Measurements from ENCODE around the gene REXO4.

REXO4 gene

DNA sequence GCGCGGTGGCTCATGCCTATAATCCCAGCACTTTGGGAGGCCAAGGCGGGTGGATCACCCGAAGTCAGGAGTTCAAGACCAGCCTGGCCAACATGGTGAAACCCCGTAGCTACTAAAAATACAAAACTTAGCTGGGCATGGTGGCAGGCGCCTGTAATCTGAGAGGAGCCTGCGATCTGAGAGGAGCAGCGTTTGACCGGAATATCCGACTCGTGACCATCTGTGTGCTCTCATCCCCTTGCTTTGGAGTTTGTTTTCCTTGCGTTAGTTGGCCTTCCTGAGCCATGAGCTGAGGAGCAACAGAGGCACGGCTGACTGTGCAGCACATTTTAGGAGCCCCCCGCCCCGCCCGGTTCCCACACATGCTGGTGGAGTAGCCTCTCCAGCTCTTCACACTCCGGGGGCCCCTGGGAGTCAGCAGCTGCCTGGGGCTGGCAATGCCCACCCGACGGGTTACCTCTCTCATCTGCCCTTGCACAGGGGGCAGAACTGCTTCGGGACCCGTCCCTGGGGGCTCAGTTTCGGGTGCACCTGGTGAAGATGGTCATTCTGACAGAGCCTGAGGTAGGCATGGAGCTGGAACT, 7.3 kb upstream of the REXO4 start:
- ChIA-PET CTCF (interaction anchor here (1.0 kb wide), 1 partner anchor 34 kb away, joined by 3 read pairs; no protein-coding TSS in a partner anchor), POLR2A (no interaction called here)
- TF ChIP-seq, protein P1, sequence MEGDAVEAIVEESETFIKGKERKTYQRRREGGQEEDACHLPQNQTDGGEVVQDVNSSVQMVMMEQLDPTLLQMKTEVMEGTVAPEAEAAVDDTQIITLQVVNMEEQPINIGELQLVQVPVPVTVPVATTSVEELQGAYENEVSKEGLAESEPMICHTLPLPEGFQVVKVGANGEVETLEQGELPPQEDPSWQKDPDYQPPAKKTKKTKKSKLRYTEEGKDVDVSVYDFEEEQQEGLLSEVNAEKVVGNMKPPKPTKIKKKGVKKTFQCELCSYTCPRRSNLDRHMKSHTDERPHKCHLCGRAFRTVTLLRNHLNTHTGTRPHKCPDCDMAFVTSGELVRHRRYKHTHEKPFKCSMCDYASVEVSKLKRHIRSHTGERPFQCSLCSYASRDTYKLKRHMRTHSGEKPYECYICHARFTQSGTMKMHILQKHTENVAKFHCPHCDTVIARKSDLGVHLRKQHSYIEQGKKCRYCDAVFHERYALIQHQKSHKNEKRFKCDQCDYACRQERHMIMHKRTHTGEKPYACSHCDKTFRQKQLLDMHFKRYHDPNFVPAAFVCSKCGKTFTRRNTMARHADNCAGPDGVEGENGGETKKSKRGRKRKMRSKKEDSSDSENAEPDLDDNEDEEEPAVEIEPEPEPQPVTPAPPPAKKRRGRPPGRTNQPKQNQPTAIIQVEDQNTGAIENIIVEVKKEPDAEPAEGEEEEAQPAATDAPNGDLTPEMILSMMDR (IDR thresholded peaks at IDR 0.05; ENCODE audit: control extremely low read depth, extremely low read depth, low read depth, missing control alignments) = no peak
- no peak for DNase-seq (ENCODE audit: extremely low spot score)

DNA sequence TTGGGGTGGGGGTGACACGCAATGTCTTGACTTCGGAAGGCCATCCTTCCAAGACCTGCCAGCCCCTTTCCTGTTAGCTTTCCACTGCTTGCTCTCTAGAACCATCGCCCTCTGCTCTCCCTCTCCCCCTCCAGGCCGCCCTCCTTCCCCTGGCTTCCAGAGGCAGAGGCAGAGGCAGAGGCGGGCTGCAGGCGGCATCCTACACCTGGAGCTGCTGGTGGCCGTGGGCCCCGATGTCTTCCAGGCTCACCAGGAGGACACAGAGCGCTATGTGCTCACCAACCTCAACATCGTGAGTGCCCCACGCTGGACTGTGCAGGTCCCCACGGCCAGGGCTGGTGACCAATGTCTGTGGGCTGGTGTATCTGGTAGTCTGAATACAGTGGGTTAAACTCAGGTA, 6.4 kb upstream of the REXO4 start:
- ChIA-PET POLR2A (no interaction called here), CTCF (no interaction called here)
- TF ChIP-seq, protein P1 (IDR thresholded peaks at IDR 0.05; ENCODE audit: control extremely low read depth, extremely low read depth, low read depth, missing control alignments) = no peak
- no peak for DNase-seq (ENCODE audit: extremely low spot score)

DNA sequence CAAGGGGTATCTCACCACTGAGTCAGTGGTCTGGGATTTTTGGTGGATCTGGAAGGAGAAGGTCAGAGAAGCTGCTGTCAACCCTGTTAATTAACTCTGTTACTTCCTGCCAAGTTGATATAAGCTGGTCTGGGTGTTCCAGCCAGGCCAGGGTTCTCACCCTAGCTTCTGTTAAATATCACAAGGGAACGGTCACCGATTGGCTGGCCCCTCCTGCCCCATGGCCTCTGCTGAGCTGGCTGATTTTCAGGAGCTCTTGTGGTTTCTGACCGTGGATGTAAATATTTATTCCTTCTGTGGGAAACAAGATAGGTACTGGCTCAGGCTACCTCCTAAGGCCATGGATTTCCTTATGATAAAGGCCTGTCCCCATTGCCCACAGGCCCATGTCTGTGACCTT, 5.4 kb upstream of the REXO4 start:
- DNase-seq (ENCODE audit: extremely low spot score) = no peak
- POLR2A ChIA-PET = no interaction called here
- TF ChIP-seq, protein P1 (IDR thresholded peaks at IDR 0.05; ENCODE audit: control extremely low read depth, extremely low read depth, low read depth, missing control alignments) = no peak
- CTCF ChIA-PET = interaction anchor here (0.8 to 1.5 kb wide), 3 partner anchors 11 to 401 kb away, joined by 3 to 4 read pairs (median 3); no protein-coding TSS in a partner anchor

DNA sequence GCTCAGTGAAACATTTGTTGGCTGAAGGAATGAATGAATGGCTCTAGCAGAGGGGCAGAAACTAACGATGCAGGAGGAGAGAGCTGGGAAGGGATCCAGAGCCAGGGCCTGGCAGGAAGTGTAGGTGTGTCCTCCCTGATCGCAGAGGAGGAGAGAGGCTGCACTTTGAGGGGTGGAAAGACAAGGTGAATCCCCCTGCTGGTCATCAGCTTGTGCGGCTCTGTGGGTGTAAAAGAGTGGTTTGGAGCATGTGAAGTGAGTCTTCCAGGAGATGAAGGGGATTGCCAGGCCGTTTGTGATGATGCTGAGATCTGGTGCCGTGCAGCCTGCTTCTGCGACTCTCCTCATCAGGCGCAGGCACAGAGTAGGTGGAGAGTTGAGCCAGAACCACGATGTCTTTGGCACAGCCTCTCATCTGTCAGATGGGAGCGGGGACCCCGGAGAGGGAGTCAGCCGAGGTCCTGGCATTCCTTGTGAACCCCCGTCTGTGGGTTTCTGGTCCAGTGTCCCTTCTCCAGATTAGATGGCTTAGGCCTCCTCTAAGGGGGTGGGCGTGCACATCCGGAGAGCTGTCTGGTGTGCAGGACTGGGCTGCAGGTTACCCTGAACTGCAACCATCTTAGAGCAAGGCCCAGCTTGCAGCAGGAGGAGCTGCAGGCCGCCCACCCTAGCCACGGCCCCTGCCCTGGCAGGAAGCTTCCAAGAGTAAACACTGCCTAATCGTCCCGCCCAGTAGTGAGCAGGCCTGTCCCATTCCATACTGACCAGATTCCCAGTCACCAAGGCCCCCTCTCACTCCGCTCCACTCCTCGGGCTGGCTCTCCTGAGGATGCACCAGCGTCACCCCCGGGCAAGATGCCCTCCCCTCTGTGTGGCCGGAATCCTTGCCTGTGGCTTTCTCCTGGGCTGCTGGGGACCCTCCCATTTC, 4.1 kb upstream of the REXO4 start, which contains the start of gene ADAMTS13:
ADAMTS13 (plus strand) TSS at position 753 of the 928 bp plus-strand sequence; CDS start at position 830, 77 bp downstream.
- peak; percentile 74 for DNase-seq (ENCODE audit: extremely low spot score)
- POLR2A ChIA-PET = no interaction called here
- CTCF ChIA-PET = interaction anchor here (0.8 to 1.8 kb wide), 5 partner anchors 15 to 65 kb away, joined by 3 to 5 read pairs (median 3); partner anchors contain the start of gene SLC2A6
- TF ChIP-seq, protein P1 (IDR thresholded peaks at IDR 0.05; ENCODE audit: control extremely low read depth, extremely low read depth, low read depth, missing control alignments) = peak; percentile 15

DNA sequence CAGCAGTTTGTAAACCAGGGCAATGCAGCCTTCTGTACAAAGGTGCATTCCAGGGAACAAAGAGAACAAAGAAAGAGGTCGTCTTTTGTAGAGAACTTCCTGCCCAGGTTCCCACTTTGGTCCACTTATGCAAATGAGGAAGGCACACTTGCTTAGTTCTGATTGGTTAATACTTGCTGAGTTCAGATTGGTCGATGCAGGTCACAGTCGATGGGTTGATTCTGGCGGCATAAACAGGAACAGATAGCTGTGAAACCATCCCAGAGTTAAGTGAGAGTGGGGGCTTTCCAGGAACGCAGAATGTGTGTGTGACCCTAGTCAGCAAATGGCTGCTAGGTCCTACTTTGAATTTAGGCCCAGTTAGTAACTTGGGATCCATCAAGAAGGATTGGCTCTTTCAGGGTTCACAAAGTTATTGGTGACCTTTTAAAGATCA, 2.6 kb upstream of the REXO4 start:
- peak; percentile 84 for DNase-seq (ENCODE audit: extremely low spot score)
- ChIA-PET CTCF (interaction anchor here (1.0 to 1.8 kb wide), 2 partner anchors 10 to 66 kb away, joined by 3 to 5 read pairs; no protein-coding TSS in a partner anchor), POLR2A (no interaction called here)
- TF ChIP-seq, protein P1 (IDR thresholded peaks at IDR 0.05; ENCODE audit: control extremely low read depth, extremely low read depth, low read depth, missing control alignments) = no peak

DNA sequence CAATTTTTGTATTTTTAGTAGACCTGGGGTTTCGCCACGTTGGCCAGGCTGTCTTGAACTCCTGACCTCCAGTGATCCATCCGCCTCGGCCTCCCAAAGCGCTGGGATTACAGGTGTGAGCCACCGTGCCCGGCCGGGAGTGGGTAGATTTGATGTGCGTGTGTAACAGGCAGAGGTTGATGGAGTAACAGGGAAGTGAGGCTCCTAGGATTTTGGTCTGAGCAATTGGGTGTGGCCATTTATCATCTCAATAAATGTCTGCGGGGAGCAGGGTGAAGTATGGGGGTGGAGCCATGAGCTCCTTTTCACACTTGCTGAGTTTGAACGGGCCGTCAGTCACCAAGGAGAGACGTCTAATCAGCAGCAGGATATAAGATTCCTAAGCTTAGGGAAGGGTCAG, 1.2 kb upstream of the REXO4 start:
- POLR2A ChIA-PET = no interaction called here
- TF ChIP-seq, protein P1 (IDR thresholded peaks at IDR 0.05; ENCODE audit: control extremely low read depth, extremely low read depth, low read depth, missing control alignments) = no peak
- DNase-seq (ENCODE audit: extremely low spot score) = no peak
- CTCF ChIA-PET = interaction anchor here (1.4 kb wide), 1 partner anchor 11 kb away, joined by 3 read pairs; no protein-coding TSS in a partner anchor
